GM21825 (cell line): ENCODE measurements around the gene KRTAP12-2.
"Not testable (repeated sequence)": the region's sequence is repeated elsewhere in the genome, so short reads cannot be mapped to it uniquely, and the experiment has no call there.

Experiments
- ATAC-seq: cut with Tn5 transposase; IDR thresholded peaks from one replicate; pipeline ENCODE4 v1.9.1; 2021; ENCODE audit warnings: mild to moderate bottlenecking, moderate library complexity; ENCODE audit not compliant: unreplicated experiment

KRTAP12-2 gene

DNA sequence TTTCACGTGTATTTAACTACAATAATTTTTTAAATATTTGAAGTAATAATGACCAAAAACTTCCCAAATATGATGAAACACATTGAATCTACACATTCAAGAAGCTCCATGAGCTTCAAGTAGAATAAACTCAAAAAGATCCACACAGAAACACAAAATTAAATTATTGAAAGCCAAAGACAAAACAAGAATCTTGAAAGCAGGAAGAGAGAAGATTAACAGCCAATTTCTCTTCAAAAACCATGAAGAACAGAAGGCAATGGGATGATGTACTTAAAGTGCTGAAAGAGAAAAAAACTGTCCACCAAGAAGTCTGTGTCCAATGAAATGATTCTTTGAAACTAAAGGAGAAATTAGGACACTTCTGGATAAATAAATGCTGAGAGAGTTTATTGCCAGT lies 34.7 kb downstream of the KRTAP12-2 start:
- no peak for ATAC-seq

- ATAC-seq, result no peak
Measured at GRCh38 chr21:44630440-44630839, 36.3 kb downstream of the KRTAP12-2 start.

DNA sequence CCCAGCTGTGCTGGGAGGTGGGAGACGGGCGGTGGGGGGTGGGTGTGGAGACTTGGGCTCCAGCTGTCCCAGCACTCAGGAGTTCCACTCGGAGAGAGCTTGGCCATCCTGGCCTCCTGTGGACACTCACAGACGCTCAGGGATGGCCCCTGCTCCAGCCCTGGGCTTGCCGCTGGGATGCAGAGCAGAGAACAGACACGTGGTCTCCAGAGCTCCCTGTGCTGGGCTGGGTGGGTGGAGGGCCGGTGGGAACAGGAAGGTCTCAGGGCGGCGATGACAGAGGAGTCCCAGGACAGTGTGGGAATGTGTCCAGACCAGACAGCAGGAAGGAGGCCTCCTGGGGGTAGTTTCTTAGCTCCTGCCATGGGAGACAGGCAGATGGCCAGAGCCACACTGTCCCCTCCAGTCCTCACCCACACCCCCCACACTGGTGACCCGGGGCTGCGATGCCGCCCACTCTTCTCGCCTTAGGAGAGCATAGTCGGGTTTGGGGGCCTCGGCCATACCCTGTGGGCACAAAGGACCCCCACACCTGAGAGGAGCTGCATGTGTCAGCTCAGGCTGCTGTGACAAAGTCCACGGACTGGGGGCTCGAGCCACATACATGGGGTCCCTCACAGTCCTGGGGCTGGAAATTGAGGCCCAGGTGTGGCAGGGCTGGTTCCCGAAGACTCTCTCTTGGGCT lies 37.9 kb downstream of the KRTAP12-2 start:
- ATAC-seq, result no peak

GRCh38 chr21:44627831-44628233 lies 38.9 kb downstream of the KRTAP12-2 start:
- ATAC-seq, result not testable (repeated sequence)

- not testable (repeated sequence) for ATAC-seq
Measured at GRCh38 chr21:44627181-44627822, 39.4 kb downstream of the KRTAP12-2 start.

- no peak for ATAC-seq
Measured at GRCh38 chr21:44626673-44627143, 40.0 kb downstream of the KRTAP12-2 start, which contains the start of gene KRTAP10-9. KRTAP10-9 (plus strand) TSS chr21:44627093; CDS start chr21:44627172, 79 bp downstream.

GRCh38 chr21:44626262-44626661 lies 40.5 kb downstream of the KRTAP12-2 start:
- no peak for ATAC-seq

DNA sequence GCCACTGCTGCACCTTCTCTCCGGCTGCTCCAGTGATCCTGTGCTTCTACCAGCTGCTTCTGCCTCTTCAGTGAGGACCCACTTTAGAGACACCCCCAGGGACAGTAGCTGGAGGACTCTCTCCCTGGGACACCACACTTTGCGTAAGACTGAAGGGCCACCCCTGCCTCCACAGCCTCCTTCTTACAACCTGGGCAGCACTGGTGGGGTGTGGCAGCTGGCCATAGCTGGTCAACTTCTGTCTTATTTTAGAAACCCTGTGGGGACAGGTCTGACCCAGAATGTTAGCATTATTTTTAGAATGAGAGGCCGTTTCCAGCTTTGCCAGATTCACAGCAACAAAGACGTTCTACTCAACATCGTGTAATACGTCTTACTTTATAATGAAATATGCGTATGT lies 41.0 kb downstream of the KRTAP12-2 start:
- ATAC-seq, result no peak

GRCh38 chr21:44623575-44623974 lies 43.2 kb downstream of the KRTAP12-2 start:
- no peak for ATAC-seq

- ATAC-seq, result no peak
Measured at GRCh38 chr21:44619886-44620285, 46.8 kb downstream of the KRTAP12-2 start.

GRCh38 chr21:44618909-44619308 lies 47.8 kb downstream of the KRTAP12-2 start:
- no peak for ATAC-seq

DNA sequence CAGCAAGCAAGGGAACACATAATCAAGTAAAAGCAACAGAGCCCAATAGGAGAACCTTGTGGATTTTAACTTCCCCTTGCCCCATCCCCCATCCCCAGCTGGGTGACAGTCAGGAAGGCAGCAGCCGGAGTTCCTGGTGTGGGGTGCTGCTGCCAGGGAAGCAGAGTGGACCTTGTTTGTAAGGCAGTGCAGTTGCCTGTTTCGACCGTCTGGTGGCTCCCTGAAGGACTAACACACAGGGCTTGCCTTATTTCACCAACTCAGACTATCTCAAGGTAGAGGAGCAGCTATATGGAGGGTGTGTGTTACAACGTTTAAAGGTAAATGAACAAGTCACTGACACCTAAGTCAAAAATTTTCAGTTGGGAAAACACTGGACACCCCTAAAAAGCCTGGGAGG lies 48.2 kb downstream of the KRTAP12-2 start:
- ATAC-seq, result no peak

GRCh38 chr21:44617071-44617501 lies 49.6 kb downstream of the KRTAP12-2 start:
- ATAC-seq, result no peak

GRCh38 chr21:44616591-44616926 lies 50.2 kb downstream of the KRTAP12-2 start:
- no peak for ATAC-seq
